Keratinocyte (primary cell): ENCODE results near the gene ERC1. TPM values are rescaled to one million over a fixed set of nuclear protein-coding genes. Genes with fewer than 3 reads are reported as not detected.
A peak's percentile ranks its signal among the peaks of the same experiment; 100 is the strongest.

Source experiments
- DNase-seq: peaks from one replicate; pipeline ENCODE4 v3.0.0-alpha.2; 2011; ENCODE audit warnings: low read depth, missing footprints, low spot score
- FAIRE-seq: peaks from 2 replicates; lab custom pipeline; 2011; peaks lifted over from hg19 to GRCh38; lab: Jason Lieb, UNC
- H2AFZ ChIP-seq: 2 replicates; pipeline ENCODE4 v1.6.0; 2012; ENCODE audit warnings: low read length, control low read depth, inconsistent platforms; ENCODE audit not compliant: control insufficient read depth
- H3K27ac ChIP-seq: 2 replicates; pipeline ENCODE4 v1.5.1; 2011; ENCODE audit warnings: low read length; ENCODE audit not compliant: control insufficient read depth, insufficient read depth
- H3K27me3 ChIP-seq: 3 replicates; pipeline ENCODE4 v1.6.0; 2011; ENCODE audit warnings: low read length; ENCODE audit not compliant: control insufficient read depth, insufficient read depth; ENCODE audit errors: extremely low read depth
- H3K36me3 ChIP-seq, 2 experiments: 2 replicates in 1 of 2; 3 replicates in 1 of 2; pipeline ENCODE4 v1.5.1; 2011; ENCODE audit warnings: low read length in 2 of 2, mild to moderate bottlenecking in 1 of 2; ENCODE audit not compliant: control insufficient read depth in 2 of 2, insufficient read depth in 2 of 2; ENCODE audit errors: extremely low read depth in 1 of 2
- H3K4me1 ChIP-seq: 3 replicates; pipeline ENCODE4 v1.5.1; 2011; ENCODE audit warnings: low read length; ENCODE audit not compliant: control insufficient read depth, insufficient read depth; ENCODE audit errors: extremely low read depth
- H3K4me2 ChIP-seq: 3 replicates; pipeline ENCODE4 v1.6.0; 2011; ENCODE audit warnings: low read depth, low read length; ENCODE audit not compliant: control insufficient read depth, insufficient read depth; ENCODE audit errors: extremely low read depth
- H3K4me3 ChIP-seq, 3 experiments: fragments of 200-600 bp in 1 of 3; sonication (generic) in 1 of 3; 2 replicates in 2 of 3; 3 replicates in 1 of 3; pipeline ENCODE4 v1.5.1; 2011 to 2016; ENCODE audit warnings: low read length in 3 of 3, mild to moderate bottlenecking in 3 of 3, control low read depth in 2 of 3, inconsistent platforms in 1 of 3, low read depth in 1 of 3, mixed read lengths in 1 of 3, mixed run types in 1 of 3, moderate library complexity in 1 of 3; ENCODE audit not compliant: control insufficient read depth in 2 of 3, insufficient read depth in 2 of 3; ENCODE audit errors: extremely low read depth in 1 of 3
- H3K79me2 ChIP-seq: 2 replicates; pipeline ENCODE4 v1.6.0; 2012; ENCODE audit warnings: low read length; ENCODE audit not compliant: control insufficient read depth, insufficient read depth
- H3K9ac ChIP-seq: 3 replicates; pipeline ENCODE4 v1.6.0; 2011; ENCODE audit warnings: low read length; ENCODE audit not compliant: control insufficient read depth, insufficient read depth; ENCODE audit errors: extremely low read depth
- H3K9me1 ChIP-seq: 3 replicates; pipeline ENCODE4 v1.6.0; 2011; ENCODE audit warnings: low read length; ENCODE audit not compliant: control insufficient read depth, insufficient read depth; ENCODE audit errors: extremely low read depth
- H3K9me3 ChIP-seq: 2 replicates; pipeline ENCODE4 v1.5.1; 2012; ENCODE audit warnings: low read depth, low read length; ENCODE audit not compliant: control insufficient read depth
- H4K20me1 ChIP-seq: 3 replicates; pipeline ENCODE4 v1.6.0; 2011; ENCODE audit warnings: low read length; ENCODE audit not compliant: control insufficient read depth, insufficient read depth; ENCODE audit errors: extremely low read depth
- EZH2 ChIP-seq: IDR thresholded peaks from one replicate; pipeline ENCODE4 v1.6.1; 2012; ENCODE audit warnings: inconsistent platforms, mild to moderate bottlenecking, low read length, moderate library complexity
- dilution Hi-C: fragments of 300-500 bp; cut with MboI; formaldehyde crosslinking; loops from one replicate; pipeline ENCODE4 v1.7.0; 2020; ENCODE audit warnings: low sequenced_read_pairs; ENCODE audit not compliant: extremely low pct_ligation_motif_present
- polyA plus RNA-seq, 5 experiments: library from polyadenylated mRNA; depleted of rRNA in 3 of 5; stranded (reverse) in 3 of 5; stranded (forward) in 1 of 5; unstranded in 1 of 5; fragments of >200 nt; gene quantifications; 1 replicate in 1 of 5; 2 replicates in 3 of 5; 3 replicates in 1 of 5; pipeline versions ENCODE4 v1.2.1 to v1.2.3, GENCODE V29; 2011 to 2012; ENCODE audit warnings: missing spikeins in 2 of 5, low read depth in 1 of 5, low replicate concordance in 1 of 5
- TF ChIP-seq, protein P1 (sequence below), 3 experiments: IDR thresholded peaks in 1 of 3; conservative IDR thresholded peaks in 1 of 3; optimal IDR thresholded peaks in 1 of 3; 2 replicates in 2 of 3; 3 replicates in 1 of 3; pipeline versions ENCODE3 to v1.5.1; 2011; ENCODE audit warnings: low read length in 3 of 3, mild to moderate bottlenecking in 3 of 3, moderate library complexity in 2 of 3, control low read depth in 1 of 3, inconsistent platforms in 1 of 3; ENCODE audit not compliant: insufficient read depth in 2 of 3; ENCODE audit errors: extremely low read depth in 1 of 3

ERC1 gene
- polyA plus RNA-seq, 1 donor (not counting 4 experiments of a cell fraction or from before 2014, with no cell fraction given), result 16.1 TPM

DNA sequence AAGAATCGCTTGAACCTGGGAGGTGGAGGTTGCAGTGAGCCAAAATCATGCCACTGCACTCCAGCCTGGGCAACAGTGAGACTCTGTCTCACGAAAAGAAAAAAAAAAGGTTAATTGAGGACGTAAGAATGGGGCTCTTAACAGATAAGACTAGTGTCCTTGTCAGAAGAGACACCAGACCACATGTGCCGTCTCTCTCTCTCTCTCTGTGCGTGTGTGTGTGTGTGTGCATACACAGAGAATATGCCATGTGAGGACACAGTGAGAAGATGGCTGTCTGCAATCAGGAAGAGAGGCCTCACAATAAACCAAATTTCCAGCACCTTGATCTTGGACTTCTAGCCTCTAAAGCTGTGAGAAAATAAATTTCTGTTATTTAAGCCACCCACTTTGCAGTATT, 11.7 kb upstream of the ERC1 start:
- no peaks in the 10 kb centered on the region for H3K36me3 ChIP-seq
- FAIRE-seq (no peak), DNase-seq (no peak)
- H3K79me2 ChIP-seq, result no peaks in the 10 kb centered on the region
- TF ChIP-seq EZH2, result no peak
- TF ChIP-seq, protein P1, sequence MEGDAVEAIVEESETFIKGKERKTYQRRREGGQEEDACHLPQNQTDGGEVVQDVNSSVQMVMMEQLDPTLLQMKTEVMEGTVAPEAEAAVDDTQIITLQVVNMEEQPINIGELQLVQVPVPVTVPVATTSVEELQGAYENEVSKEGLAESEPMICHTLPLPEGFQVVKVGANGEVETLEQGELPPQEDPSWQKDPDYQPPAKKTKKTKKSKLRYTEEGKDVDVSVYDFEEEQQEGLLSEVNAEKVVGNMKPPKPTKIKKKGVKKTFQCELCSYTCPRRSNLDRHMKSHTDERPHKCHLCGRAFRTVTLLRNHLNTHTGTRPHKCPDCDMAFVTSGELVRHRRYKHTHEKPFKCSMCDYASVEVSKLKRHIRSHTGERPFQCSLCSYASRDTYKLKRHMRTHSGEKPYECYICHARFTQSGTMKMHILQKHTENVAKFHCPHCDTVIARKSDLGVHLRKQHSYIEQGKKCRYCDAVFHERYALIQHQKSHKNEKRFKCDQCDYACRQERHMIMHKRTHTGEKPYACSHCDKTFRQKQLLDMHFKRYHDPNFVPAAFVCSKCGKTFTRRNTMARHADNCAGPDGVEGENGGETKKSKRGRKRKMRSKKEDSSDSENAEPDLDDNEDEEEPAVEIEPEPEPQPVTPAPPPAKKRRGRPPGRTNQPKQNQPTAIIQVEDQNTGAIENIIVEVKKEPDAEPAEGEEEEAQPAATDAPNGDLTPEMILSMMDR (optimal IDR thresholded peaks at IDR 0.05 in 1 of 3, IDR thresholded peaks at IDR 0.05 in 1 of 3, conservative IDR thresholded peaks at IDR 0.05 in 1 of 3; ENCODE audit: extremely low read depth in 1 of 3, insufficient read depth in 2 of 3, low read length in 3 of 3), result no peak
- H3K4me3 ChIP-seq, result no peak overlapping the region
- no peaks in the 10 kb centered on the region for H3K9me3 ChIP-seq
- peaks cover 4% of the 10 kb centered on the region for H3K4me1 ChIP-seq
- no peak overlapping the region for H3K4me2 ChIP-seq
- no peaks in the 10 kb centered on the region for H4K20me1 ChIP-seq
- H2AFZ ChIP-seq, result no peak overlapping the region
- H3K9ac ChIP-seq, result no peak overlapping the region
- H3K27ac ChIP-seq, result no peak overlapping the region
- no peaks in the 10 kb centered on the region for H3K9me1 ChIP-seq
- dilution Hi-C loops, result no loop called here
- H3K27me3 ChIP-seq, result no peaks in the 10 kb centered on the region

DNA sequence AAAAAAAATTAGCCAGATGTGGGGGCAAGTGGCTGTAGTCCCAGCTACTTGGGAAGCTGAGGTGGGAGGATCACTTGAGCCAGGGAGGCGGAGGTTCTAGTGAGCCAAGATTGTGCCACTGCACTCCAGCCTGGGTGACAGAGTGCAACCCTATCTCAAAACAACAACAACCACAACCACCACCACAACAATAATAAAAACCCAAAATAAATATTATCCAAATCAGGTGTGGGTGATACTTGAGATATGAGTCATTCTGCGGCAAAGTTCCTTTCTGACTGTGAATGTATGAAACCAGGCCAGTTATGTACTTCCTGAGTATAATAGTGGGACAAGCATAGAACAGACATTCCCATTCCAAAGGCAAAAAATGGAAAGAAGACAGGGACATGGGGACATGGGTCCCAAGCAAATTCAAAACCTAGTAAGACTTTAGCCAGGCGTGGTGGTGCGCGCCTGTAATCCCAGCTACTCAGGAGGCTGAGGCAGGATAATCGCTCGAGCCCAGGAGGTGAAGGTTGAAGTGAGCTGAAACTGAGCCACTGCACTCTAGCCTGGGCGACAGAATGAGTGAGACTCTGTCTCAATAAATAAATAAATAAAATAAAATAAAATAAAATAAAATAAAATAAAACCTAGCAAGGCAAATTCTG, 9.7 kb upstream of the ERC1 start:
- H3K9ac ChIP-seq, result no peak overlapping the region
- H3K27ac ChIP-seq, result no peak overlapping the region
- DNase-seq (no peak), FAIRE-seq (peak; percentile 5)
- dilution Hi-C loops, result no loop called here
- no peaks in the 10 kb centered on the region for H4K20me1 ChIP-seq
- H3K4me1 ChIP-seq, result peaks cover 4% of the 10 kb centered on the region
- H3K36me3 ChIP-seq, result no peaks in the 10 kb centered on the region
- H3K4me2 ChIP-seq, result no peak overlapping the region
- H3K9me3 ChIP-seq, result no peaks in the 10 kb centered on the region
- H3K4me3 ChIP-seq, result no peak overlapping the region
- TF ChIP-seq EZH2, result no peak
- TF ChIP-seq, protein P1 (optimal IDR thresholded peaks at IDR 0.05 in 1 of 3, IDR thresholded peaks at IDR 0.05 in 1 of 3, conservative IDR thresholded peaks at IDR 0.05 in 1 of 3; ENCODE audit: extremely low read depth in 1 of 3, insufficient read depth in 2 of 3, low read length in 3 of 3), result no peak
- H3K79me2 ChIP-seq, result no peaks in the 10 kb centered on the region
- no peaks in the 10 kb centered on the region for H3K27me3 ChIP-seq
- no peaks in the 10 kb centered on the region for H3K9me1 ChIP-seq
- H2AFZ ChIP-seq, result no peak overlapping the region
